ENCODE measurements around the gene PPAN.

The PPAN gene

GRCh38 chr19:10092648-10093294 lies 13.4 kb upstream of the PPAN start:
- FAIRE-seq = no peak

- no peak for FAIRE-seq
These were observed 12.6 kb upstream of the PPAN start for GRCh38 chr19:10093295-10094186.

- FAIRE-seq = no peak
These were observed 10.6 kb upstream of the PPAN start for GRCh38 chr19:10095622-10095947.

GRCh38 chr19:10095948-10096614 lies 10.1 kb upstream of the PPAN start:
- FAIRE-seq = no peak

- no peak for FAIRE-seq
These were observed 9.6 kb upstream of the PPAN start for GRCh38 chr19:10096615-10096963.

GRCh38 chr19:10100163-10100785 lies 5.9 kb upstream of the PPAN start:
- no peak for FAIRE-seq

GRCh38 chr19:10102787-10103236 lies 3.4 kb upstream of the PPAN start:
- no peak for FAIRE-seq

GRCh38 chr19:10104130-10104513 lies 2.0 kb upstream of the PPAN start:
- no peak for FAIRE-seq

GRCh38 chr19:10104665-10105508 lies 1.3 kb upstream of the PPAN start:
- no peak for FAIRE-seq

GRCh38 chr19:10105509-10106099 lies 558 bp upstream of the PPAN start:
- FAIRE-seq = no peak

GRCh38 chr19:10107254-10107653 lies 1.1 kb downstream of the PPAN start:
- FAIRE-seq = no peak

- FAIRE-seq = no peak
These were observed 1.7 kb downstream of the PPAN start for GRCh38 chr19:10107817-10108367.

GRCh38 chr19:10109528-10109927 lies 3.4 kb downstream of the PPAN start:
- no peak for FAIRE-seq

GRCh38 chr19:10110076-10110971 lies 4.2 kb downstream of the PPAN start:
- no peak for FAIRE-seq

GRCh38 chr19:10110972-10111317 lies 4.8 kb downstream of the PPAN start:
- FAIRE-seq = no peak

GRCh38 chr19:10111405-10111811 lies 5.2 kb downstream of the PPAN start, which contains the start of gene P2RY11:
TSS of gene P2RY11 (plus strand) at chr19:10111693. CDS start at chr19:10111722, 29 bp downstream.
- FAIRE-seq = no peak

GRCh38 chr19:10112037-10112761 lies 6.0 kb downstream of the PPAN start:
- FAIRE-seq = no peak

GRCh38 chr19:10112895-10113591 lies 6.9 kb downstream of the PPAN start:
- FAIRE-seq = no peak

- no peak for FAIRE-seq
These were observed 7.4 kb downstream of the PPAN start for GRCh38 chr19:10113592-10113963.
